Measurements from ENCODE around the gene C1orf141.

C1orf141 gene

GRCh38 chr1:67043366-67043765, 91.4 kb downstream of the C1orf141 start:
- H3K4me3 ChIP-seq (ENCODE audit: insufficient read depth, low read depth, low read length): no peak overlapping the region
- WGBS, 2 experiments: 92 to 97% methylated on average over 1 to 3 of the region's 3 CpGs

More at GRCh38 chr1:67043366-67043765, 91.4 kb downstream of the C1orf141 start:
- Histone ChIP-seq H3K4me1 (ENCODE audit: control insufficient read depth, insufficient read depth, low read length) (no peaks in the 10 kb centered on the region), H3K9me3 (ENCODE audit: control insufficient read depth, low read length) (no peaks in the 10 kb centered on the region), H3K27me3 (ENCODE audit: control insufficient read depth, insufficient read depth, low read length, poor library complexity, severe bottlenecking) (no peaks in the 10 kb centered on the region), H3K27ac (ENCODE audit: insufficient read depth, low read depth, low read length, poor library complexity, severe bottlenecking) (no peak overlapping the region), H3K36me3 (ENCODE audit: control insufficient read depth, insufficient read depth, low read length) (peaks cover 3% of the 10 kb centered on the region)
